ENCODE measurements around the gene EBF3. TPM values are rescaled to one million over a fixed set of nuclear protein-coding genes. Genes with fewer than 3 reads are reported as not detected.

Gene EBF3
- total RNA-seq, 4 donors from 2014 or later, result 0.77 to 10.7 (median 6.0) TPM

DNA sequence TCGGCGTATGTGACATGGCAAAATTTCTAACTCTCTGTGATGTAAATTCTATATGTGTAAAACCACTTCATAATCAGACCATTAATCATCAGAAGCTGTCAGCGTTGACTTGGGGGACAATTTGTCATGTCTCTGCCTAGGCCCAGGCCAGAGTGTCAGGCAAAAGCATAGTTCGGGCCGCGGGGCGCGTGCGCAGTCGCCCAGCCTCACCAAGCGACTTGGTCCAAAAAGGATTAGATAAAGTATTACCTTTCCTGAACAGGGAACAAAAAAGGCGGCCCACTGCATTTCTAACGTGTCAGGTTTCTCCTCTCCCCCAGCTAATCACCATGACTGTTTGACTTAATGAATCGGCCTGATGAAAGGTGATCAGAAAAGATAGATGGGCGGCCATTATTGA, 114.2 kb downstream of the EBF3 start:
- no peak overlapping the region for H3K27ac ChIP-seq
- no peak for DNase-seq
- no peaks in the 10 kb centered on the region for H3K9me3 ChIP-seq
- no peak overlapping the region for H3K4me3 ChIP-seq
- intact Hi-C loops (cut with DNase I; ENCODE audit: low total_unique reads), result no loop called here
- no peaks in the 10 kb centered on the region for H3K4me1 ChIP-seq
- no peak for TF ChIP-seq POLR2A (IDR thresholded peaks at IDR 0.05)
- TF ChIP-seq CTCF (IDR thresholded peaks at IDR 0.05), result no peak
- no peaks in the 10 kb centered on the region for H3K36me3 ChIP-seq
- no peaks in the 10 kb centered on the region for H3K27me3 ChIP-seq

- Histone ChIP-seq H3K4me3 (no peak overlapping the region), H3K9me3 (no peaks in the 10 kb centered on the region), H3K4me1 (no peaks in the 10 kb centered on the region), H3K27me3 (no peaks in the 10 kb centered on the region), H3K27ac (no peak overlapping the region), H3K36me3 (no peaks in the 10 kb centered on the region)
- intact Hi-C loops (cut with DNase I; ENCODE audit: low total_unique reads), result no loop called here
- no peak for DNase-seq
- TF ChIP-seq POLR2A (IDR thresholded peaks at IDR 0.05) (no peak), CTCF (IDR thresholded peaks at IDR 0.05) (no peak)
These were observed 114.7 kb downstream of the EBF3 start for GRCh38 chr10:129849452-129849750.

DNA sequence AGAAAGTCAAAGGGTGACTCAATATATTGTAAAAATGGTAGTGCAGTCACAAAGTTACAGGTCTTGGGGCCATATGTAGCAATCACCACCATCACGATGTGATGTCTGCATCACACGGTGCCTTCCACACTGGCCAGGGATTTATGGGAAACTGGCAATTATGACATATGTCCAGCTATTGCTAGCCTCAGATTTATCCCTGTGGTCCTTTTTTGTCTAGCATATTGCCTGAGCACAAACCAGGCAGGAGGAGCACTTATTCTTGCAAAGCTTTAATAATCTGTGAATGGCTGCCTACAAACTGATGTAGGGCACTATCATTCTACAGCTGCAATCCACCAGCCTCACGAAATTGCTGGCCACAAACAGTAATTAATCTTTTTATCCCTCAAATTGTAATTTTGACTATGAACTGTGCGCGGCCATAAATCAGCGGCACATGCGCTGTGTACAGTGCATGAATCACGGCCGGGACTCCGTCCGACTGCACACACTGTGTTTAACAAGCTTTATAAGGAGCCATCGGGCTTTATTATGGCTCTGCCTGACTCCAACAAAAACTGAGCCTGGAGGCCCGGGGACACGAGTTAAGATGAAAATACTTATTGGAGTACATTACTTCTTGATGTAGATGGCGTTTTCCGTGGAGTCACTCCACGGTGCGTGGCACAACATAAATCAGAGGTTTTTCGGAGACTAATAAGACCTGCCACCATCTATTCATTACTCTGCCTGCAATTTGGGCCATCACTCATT, 115.2 kb downstream of the EBF3 start:
- TF ChIP-seq CTCF (IDR thresholded peaks at IDR 0.05) (no peak), POLR2A (IDR thresholded peaks at IDR 0.05) (no peak)
- H3K4me3 ChIP-seq, result no peak overlapping the region
- intact Hi-C loops (cut with DNase I; ENCODE audit: low total_unique reads), result no loop called here
- H3K9me3 ChIP-seq, result no peaks in the 10 kb centered on the region
- H3K4me1 ChIP-seq, result no peaks in the 10 kb centered on the region
- no peaks in the 10 kb centered on the region for H3K36me3 ChIP-seq
- no peak for DNase-seq
- H3K27ac ChIP-seq, result no peak overlapping the region
- H3K27me3 ChIP-seq, result no peaks in the 10 kb centered on the region

DNA sequence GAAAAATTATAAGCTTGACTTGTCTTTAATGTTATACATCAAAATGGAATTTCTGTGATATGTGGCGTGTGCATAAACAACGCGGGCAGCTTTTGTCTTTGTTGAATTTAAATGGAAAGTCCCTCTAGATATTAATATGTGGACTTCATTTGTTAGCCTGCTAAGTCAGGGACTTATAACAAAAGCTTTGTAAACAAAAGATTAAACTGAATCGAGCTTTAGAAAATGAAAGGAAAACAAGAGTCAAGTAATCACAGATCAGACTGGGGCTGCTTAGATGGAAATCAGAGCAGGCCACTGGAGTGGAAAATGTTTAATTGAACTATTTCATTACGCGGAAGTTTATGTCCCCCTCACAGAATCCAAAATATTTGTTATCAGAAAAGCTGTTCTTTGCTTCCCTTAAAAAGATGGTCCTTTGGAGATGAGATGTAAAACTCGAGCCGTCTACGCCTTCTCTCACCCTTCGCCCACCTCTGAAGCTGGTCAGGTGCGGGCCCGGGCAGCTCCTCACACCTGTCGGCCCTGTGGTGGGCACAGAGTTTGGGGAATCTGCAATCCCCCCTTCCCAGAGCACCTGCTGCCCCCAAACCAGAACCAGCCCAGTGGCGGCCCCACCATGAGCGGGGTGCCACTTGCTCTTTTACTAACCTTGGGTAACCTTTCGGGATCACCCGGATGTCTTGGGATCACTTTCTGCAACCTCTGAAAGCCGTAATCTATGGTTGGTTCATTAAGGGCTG, 116.2 kb downstream of the EBF3 start:
- Histone ChIP-seq H3K36me3 (no peaks in the 10 kb centered on the region), H3K4me1 (no peaks in the 10 kb centered on the region), H3K9me3 (no peaks in the 10 kb centered on the region), H3K27me3 (no peaks in the 10 kb centered on the region), H3K4me3 (no peak overlapping the region), H3K27ac (no peak overlapping the region)
- no peak for DNase-seq
- TF ChIP-seq POLR2A (IDR thresholded peaks at IDR 0.05) (no peak), CTCF (IDR thresholded peaks at IDR 0.05) (no peak)
- intact Hi-C loops (cut with DNase I; ENCODE audit: low total_unique reads), result no loop called here

- no peaks in the 10 kb centered on the region for H3K36me3 ChIP-seq
These were observed 117.1 kb downstream of the EBF3 start for GRCh38 chr10:129846991-129847391.

More at GRCh38 chr10:129846991-129847391, 117.1 kb downstream of the EBF3 start:
- Histone ChIP-seq H3K27ac (no peak overlapping the region), H3K27me3 (no peaks in the 10 kb centered on the region), H3K9me3 (no peaks in the 10 kb centered on the region), H3K4me3 (no peak overlapping the region), H3K4me1 (no peaks in the 10 kb centered on the region)
- intact Hi-C loops (cut with DNase I; ENCODE audit: low total_unique reads), result no loop called here
- no peak for DNase-seq
- no peak for TF ChIP-seq POLR2A (IDR thresholded peaks at IDR 0.05)
- TF ChIP-seq CTCF (IDR thresholded peaks at IDR 0.05), result no peak
